HG02973 (cell line): ENCODE results near the gene GRM7.

Experiments used
- ATAC-seq: cut with Tn5 transposase; IDR thresholded peaks from one replicate; pipeline ENCODE4 v1.9.1; 2021; ENCODE audit warnings: moderate library complexity; ENCODE audit not compliant: unreplicated experiment

Gene GRM7

GRCh38 chr3:6965881-6966280 lies 105.0 kb downstream of the GRM7 start:
- ATAC-seq: no peak

GRCh38 chr3:6971933-6972332 lies 111.0 kb downstream of the GRM7 start:
- no peak for ATAC-seq

DNA sequence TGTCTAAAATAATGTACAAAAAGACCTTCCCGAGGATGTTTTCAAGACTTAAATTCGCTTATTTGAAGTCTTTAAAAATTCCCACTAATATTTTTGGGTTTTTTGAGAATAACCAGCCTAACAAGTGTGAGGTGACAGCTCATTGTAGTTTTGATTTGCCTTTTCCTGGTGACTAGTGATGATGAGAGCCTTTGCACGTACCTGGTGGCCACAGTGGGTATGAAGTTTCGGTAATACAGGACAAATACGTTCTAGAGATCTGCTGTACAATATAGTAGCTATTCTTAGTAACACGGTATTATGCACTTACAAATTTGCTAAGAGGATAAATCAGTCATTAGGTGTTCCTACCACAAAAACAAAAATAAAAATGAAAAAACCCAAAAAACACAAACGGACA lies 124.9 kb downstream of the GRM7 start:
- ATAC-seq: no peak

DNA sequence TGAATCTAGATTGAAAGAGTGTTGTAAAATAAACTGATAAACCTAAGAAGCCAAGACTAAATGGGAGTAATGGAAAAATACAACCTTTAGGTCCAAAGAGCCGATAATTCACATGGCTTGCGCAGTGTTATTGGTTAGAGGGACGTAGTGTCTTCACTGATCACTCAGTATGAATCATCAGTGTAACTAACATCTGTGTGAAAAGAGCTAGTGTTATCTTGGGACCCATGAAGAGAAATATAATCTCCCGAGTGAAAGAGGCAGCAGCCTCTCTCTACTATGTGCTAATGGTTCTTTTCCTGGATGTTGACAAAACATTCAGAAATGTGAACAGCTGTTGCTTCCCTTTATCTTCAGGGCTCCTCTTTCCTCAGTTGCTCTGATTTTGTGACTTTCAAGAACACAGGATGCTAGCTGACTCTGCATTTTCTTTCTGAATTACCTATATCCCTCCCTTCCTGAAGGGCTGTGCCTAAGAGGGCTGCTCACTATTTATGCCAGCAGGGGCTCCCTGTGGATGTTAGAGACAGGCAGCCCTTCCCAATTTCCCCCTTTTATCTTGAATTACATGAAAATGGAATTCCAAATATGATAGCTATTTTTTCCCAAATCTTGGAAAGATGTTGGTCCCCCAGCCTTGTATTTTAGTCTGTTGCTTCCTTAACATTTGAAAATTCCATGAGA lies 128.8 kb downstream of the GRM7 start:
- no peak for ATAC-seq

DNA sequence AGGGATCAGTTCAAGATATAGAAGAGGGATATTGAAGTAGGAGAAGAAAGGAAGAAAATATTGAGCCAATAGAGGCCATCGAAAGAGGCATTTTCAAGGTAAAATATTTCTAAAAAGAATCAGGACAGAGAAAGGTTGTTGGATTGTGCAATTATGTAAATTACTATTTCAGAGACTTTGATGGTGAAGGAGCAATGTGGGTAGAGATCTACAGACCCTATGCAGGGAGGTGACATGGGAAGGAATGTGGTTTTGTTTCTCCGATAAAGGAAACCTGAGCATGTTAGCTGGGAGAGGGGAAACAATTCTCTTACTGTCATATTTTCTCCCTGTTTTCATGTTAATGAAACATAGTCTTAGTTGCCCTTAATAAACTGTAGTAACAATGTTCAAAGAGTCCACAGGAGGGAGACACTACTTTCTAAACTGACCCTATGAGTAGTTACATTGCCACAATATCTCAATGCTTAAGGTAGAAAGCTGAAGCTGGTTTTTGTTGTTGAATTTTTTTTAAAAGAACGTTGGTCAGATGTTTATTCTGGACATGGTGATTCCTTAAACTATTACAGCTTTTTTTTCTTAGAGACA lies 133.3 kb downstream of the GRM7 start:
- no peak for ATAC-seq

DNA sequence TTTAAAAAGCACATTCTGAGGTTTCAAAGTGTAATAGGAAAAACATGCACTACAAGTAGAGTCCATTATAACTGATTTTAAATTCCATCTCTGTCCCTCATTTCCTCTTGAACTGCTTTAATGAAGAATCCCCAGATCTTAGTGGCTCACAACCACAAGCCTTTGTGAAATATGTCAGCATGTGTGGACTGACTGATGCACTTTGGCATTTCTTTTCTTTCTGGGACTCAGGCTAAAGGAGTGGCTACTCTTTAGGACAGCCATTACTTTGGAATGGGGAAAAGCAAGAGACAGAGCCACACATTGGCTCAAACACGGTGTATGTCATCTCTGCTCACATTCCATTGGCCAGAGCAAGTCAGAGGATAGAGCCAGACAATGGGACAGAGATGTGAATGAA lies 139.6 kb downstream of the GRM7 start:
- no peak for ATAC-seq

DNA sequence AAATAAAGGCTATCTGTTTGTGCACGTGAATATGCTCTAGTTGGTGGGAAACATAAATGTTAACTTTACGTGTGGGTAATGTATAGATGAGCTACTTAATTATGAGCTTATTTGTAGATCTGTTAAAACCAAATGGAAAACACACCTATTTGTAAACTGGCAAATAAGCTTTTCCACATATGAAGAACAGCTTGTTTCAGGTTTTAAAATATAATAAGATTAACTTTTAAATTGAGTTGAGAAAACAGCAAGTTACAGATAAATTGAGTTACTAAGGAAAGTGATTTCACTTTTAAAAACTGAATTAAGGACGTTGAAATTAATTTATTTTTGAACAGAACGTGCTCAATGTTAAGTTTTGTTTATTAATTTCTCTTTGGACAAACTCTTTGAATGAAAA lies 140.5 kb downstream of the GRM7 start:
- ATAC-seq: no peak

GRCh38 chr3:7015683-7016440 lies 154.9 kb downstream of the GRM7 start:
- ATAC-seq: no peak

DNA sequence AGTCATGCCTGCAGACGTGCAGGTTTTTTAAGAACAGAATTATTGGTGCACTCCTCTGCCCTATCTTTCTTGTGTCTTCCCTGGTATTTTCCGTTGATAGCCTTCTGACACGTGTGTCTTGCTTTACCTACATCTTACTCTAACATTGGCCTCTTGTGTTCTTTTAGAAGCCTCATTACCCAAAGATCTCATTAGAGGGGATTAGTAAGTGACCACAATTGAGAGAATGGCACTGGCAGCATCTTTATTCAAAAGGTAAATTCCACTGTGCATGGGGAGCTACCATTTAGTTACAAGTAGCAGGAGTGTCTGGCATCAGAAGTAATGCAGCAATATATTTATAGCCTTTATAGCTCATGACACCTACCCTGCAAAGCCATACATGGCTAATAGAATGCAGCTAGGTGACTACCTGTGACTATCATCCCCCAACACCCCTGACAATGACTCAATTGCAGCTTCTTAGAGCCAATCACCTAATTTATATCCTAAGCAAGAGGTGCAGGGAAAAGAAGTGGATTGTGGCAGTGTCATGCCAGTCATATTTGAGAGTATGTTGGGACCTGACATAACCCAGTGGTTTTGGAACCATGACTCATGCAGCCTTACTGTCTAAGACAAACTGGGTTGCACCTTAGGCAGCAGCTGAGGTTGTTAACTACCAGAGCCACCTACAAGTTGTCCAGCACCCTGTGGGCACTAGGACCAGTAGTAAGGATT lies 164.8 kb downstream of the GRM7 start:
- no peak for ATAC-seq

- no peak for ATAC-seq
These were observed 168.6 kb downstream of the GRM7 start for GRCh38 chr3:7029562-7029961.

- ATAC-seq: no peak
These were observed 177.5 kb downstream of the GRM7 start for GRCh38 chr3:7038394-7038793.

GRCh38 chr3:7062714-7063113 lies 201.8 kb downstream of the GRM7 start:
- no peak for ATAC-seq

GRCh38 chr3:7070461-7070860 lies 209.5 kb downstream of the GRM7 start:
- no peak for ATAC-seq

GRCh38 chr3:7074217-7074616 lies 213.3 kb downstream of the GRM7 start:
- no peak for ATAC-seq

GRCh38 chr3:7075117-7075516 lies 214.2 kb downstream of the GRM7 start:
- ATAC-seq: no peak

GRCh38 chr3:7075901-7076300 lies 215.0 kb downstream of the GRM7 start:
- no peak for ATAC-seq

DNA sequence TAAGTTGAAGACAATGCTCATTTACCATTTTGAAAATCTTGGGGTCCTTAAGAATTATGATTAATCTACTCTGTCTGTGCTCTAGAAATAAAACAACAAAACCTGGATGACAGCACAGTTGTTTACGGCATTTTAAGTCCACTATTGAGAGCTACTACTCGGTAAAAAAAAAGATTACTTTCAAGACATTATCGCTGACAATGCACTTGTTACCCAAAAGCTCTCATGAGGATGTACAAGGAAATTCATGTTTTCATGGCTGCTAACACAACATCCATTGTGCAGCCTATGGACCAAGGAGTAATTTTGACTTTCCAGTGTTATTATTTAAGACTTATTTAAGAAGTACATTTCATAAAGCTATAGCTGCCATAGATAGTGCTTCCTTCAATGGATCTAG lies 221.3 kb downstream of the GRM7 start:
- no peak for ATAC-seq

GRCh38 chr3:7086417-7086816 lies 225.5 kb downstream of the GRM7 start:
- no peak for ATAC-seq

DNA sequence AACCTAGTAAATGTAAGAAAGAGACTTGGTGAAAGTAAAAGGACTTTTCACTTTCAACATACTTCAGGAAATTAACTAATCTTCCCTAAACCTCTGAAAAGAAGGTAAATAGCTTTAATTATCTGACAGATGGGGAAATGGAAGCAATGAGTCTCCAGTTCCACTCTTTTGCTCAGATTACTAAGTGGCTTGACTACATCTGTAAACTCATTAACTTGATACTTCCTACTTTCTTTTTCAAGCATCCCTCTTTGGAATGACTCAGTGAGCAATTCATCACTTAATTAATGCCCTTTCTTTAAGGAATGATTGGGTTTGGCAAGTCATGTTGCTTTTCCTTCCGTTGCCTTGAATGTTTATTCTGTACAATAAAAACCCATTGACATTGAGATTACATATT lies 234.2 kb downstream of the GRM7 start:
- no peak for ATAC-seq

GRCh38 chr3:7100136-7100535 lies 239.2 kb downstream of the GRM7 start:
- no peak for ATAC-seq

DNA sequence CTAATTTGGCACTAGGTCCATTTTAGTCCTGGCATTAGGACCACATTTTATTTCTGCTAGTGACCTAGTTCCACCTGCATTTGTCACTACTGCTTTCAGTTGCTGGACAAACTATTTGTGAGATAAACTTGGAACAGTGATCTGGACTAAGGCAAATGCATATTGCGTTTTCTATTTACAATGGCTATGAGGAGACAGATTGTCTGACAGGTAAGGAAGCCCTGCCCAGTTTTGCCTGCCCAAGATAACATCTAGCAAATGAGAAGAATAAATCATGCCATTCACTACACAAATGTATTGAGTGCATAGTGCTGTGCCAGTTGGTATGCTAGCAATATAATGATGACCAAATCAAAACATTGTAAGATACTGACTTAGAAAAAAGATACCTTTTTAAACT lies 245.7 kb downstream of the GRM7 start:
- ATAC-seq: no peak
